COLO829 (cell line): ENCODE measurements around the gene PCCA.

Source experiments
- DNase-seq: peaks from one replicate; pipeline ENCODE4 v3.0.0; 2012; ENCODE audit warnings: low spot score

Gene PCCA

DNA sequence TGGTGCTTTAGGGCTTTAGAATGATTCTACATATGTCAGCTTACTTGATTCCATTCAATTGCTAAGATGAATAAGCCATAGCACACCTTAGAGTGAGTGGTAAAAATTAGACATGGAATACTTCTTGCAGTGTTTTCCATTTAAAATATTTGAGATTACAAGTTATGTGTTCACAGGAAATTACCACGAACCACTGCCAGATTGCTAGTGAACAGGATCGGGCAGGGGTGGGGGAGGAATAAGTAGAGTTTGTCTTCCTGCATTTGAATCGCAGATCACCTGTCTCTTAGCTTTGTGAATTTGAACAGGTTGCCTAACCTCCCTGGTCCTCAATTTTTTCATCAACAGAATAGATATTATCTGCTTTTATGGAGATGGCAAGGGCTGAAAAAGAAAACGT is 375.1 kb downstream of the PCCA start:
- DNase-seq: no peak

- DNase-seq: no peak
These were observed 376.7 kb downstream of the PCCA start for GRCh38 chr13:100465558-100465957.

DNA sequence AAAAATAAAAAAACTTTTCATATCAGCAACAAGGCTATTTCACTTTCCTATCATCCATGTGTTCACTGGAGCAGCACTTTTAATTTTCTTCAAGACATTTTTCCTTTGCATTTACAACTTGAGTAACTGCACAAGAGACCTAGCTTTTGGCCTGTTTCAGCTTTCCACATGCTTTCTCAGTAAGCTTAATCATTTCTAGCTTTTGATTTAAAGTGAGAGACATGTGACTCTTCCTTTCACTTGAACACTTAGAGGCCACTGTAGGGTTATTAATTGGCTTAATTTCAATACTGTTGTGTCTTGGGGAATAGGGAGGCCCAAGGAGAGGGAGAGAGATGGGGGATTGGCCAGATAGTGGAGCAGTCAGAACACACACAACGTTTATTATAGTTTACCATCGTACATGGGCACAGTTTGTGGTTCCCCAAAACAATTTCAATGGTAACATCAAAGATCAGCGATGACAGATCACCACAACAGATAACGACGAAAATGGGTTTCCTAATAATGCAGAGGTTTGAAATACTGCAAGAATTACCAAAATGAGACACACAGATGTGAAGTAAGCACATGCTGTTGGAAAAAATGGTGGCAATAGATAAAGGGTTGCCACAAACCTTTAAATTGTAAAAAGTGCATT is 382.1 kb downstream of the PCCA start:
- no peak for DNase-seq

DNA sequence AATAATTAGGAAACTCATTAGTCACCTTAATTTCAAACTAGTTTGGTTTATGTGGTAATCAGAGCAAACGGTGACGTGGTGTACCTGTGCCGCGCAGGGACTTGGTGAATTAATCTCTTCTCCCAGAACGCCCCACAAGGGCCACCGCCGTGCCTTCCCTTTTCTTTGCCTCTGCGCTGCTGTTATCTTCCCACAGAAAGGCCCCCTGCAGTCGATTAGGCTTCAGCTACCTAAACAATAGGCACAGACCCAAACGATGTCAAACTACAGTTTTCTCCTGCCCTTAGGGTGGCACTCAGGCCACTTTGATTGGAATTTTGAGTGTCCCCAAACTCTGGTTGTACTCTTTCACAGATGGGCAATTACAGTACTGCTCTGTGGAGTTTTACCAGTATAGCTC is 384.2 kb downstream of the PCCA start:
- DNase-seq: no peak

DNA sequence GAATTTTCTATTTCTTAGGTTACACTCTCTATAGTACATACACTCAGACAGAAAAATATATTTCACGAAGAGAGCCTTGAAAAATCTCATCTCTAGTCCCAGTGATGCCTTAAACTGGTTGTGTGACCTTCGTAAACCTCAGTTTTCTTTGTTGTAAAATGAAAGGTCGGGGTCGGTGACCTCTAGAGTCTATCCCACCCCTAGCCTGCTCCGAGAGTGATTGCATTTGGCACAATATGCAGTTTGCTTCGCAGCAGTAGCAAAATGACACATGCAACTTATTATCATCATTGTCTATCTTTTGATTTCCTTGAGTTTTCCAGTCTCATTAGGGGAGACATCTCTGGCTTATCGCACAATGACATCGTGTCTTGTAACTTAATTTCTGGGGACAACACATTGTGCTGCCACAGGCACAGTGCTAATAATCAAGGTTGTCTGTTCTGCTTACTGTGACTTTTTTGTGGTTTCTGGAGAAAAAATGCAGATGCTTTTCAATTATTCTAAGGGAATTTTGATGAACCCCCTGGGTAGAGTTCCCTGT is 384.7 kb downstream of the PCCA start:
- DNase-seq: no peak

DNA sequence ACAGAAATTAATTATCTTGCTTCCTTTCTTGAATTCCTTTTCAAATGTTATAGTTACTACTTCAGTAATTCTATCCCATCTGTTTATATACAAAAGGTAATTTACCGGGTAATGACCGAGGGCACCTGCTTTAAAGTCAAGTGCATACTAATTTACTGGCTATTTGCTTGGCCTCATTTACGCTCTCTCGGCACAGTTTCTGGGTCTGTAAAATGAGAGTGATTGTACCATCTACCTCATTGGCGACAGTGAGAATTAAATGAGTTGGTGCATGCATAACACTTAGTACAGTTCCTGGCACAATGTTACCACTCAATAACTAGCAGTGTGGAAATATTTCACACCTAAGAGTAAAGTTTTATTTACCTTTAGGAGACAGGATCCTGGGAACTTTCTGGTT is 388.1 kb downstream of the PCCA start:
- DNase-seq: no peak

- no peak for DNase-seq
These were observed 389.4 kb downstream of the PCCA start for GRCh38 chr13:100478107-100478809.

DNA sequence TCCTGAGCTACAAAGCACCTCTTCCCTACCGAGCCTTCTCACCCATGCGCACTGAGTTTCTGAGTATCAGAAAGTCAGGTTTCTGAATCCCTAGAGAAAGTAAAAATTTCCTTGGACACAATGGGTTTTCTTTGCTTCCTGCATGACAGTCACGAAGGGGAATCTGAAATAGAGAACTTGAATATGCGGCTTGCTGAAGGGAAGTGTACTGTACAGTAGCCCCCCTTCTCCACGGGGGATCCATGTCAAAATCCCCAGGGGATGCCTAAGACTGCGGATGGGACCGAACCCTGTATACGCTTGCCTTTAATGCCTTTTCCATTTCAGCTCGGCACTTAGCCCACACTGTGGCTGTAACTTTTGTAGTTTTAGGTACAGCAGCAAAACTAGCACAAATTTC is 391.8 kb downstream of the PCCA start:
- DNase-seq: no peak

GRCh38 chr13:100483139-100483538 is 394.2 kb downstream of the PCCA start:
- no peak for DNase-seq

DNA sequence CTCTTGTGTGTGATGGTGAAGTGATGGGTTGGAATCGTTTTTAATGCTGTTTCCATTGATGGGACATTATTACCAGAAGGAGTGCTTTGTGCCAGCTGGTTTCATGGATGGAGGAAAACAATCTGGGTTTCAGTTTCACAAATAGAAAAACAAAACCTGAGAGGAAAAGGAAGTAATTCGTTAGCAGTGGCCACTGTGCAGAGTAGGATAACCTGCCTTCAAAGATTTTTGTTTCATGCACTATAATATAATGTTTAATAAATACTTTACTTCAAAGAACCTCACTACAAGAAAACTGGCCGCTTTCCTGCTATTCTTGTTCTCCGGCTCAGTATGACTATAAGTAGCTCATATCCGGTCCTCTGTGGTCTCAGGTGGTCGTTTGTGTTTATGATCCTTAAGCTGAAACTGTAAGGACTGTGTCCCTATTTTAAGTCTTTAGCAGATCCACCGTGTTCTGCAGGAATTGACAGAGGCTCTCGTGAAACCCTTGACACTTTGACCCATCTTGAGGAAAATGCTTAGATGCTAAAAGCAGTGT is 395.0 kb downstream of the PCCA start:
- DNase-seq: no peak

- no peak for DNase-seq
These were observed 395.8 kb downstream of the PCCA start for GRCh38 chr13:100484702-100485101.

DNA sequence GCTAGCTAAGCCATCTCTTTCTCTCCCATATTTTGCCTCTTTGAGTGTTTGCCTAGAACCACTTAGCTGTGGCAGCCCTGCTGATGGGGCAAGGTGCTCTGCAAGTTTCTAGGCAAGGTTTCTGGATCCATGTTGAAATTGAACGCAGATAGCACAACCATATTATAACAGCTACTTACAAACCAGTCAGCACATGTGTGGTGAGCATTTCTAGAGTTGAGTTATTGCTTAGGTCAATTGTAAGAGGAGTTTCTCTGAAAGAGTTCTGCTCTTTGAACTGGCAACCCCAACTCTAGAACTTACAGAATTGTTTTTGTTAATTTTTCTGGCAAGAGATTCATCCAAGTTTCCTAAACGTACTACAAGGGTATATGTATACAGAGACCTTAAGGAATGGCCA is 396.4 kb downstream of the PCCA start:
- no peak for DNase-seq

GRCh38 chr13:100490692-100491091 is 401.8 kb downstream of the PCCA start:
- no peak for DNase-seq

GRCh38 chr13:100491164-100491842 is 402.4 kb downstream of the PCCA start:
- DNase-seq: no peak

- DNase-seq: no peak
These were observed 404.5 kb downstream of the PCCA start for GRCh38 chr13:100493418-100493817.

GRCh38 chr13:100495455-100495854 is 406.6 kb downstream of the PCCA start:
- DNase-seq: no peak

DNA sequence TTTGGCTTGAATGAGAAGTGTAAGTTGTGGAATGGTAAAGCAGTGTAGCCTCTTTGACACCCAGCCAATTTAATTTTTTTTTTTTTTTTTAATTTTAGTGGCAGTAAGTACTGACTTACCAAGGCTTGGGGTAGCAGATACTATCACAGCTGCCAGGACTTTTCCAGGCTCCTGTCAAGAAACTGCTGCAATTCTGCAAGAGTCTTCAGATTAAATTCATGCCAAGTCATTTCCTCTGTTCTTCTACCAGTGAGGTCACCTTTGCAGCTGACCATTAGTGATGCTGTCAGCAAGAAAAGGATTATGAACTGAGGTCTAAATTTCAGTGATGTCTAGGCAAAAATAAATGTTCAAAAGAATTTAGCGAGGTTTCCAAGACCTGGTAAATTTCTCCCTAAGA is 408.5 kb downstream of the PCCA start:
- no peak for DNase-seq

GRCh38 chr13:100502446-100502845 is 413.6 kb downstream of the PCCA start:
- DNase-seq: no peak

- DNase-seq: no peak
These were observed 414.7 kb downstream of the PCCA start for GRCh38 chr13:100503622-100504021.

DNA sequence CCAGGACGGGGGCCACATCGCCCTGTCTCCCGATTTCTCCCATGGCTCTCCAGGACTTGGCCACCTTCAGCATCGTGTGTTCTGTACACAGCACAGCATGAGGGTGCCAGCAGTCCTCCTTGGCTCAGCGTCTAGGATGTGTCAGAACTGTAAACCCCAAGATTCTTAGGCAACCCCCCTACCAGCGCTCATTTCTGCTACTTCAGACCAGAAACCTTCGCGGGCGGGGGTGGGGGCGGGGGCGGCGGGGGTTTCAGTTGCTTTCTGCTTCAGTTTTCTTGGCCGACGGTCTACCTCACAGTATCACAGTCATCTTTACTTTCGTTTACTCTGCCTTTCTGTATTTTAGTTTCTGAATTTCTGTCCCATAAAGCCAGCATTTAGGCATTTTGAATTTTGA is 417.3 kb downstream of the PCCA start:
- no peak for DNase-seq

GRCh38 chr13:100506600-100507422 is 417.9 kb downstream of the PCCA start:
- no peak for DNase-seq

GRCh38 chr13:100508455-100508854 is 419.6 kb downstream of the PCCA start:
- no peak for DNase-seq
